Fibroblast of lung (primary cell): ENCODE data around the gene ZCCHC7. TPM values are rescaled to one million over a fixed set of nuclear protein-coding genes. Genes with fewer than 3 reads are reported as not detected.

ENCODE experiments used
- DNase-seq, 2 donors: peaks; one replicate each; pipeline versions ENCODE4 v3.0.0 to v3.0.0-alpha.2; 2010; ENCODE audit warnings: low read depth in 2 of 2
- H2AFZ ChIP-seq: 2 replicates; pipeline ENCODE4 v1.5.1; 2012; ENCODE audit warnings: low read length, control low read depth, inconsistent platforms
- H3K27ac ChIP-seq: 2 replicates; pipeline ENCODE4 v1.5.1; 2011; ENCODE audit warnings: low read length, control low read depth; ENCODE audit not compliant: insufficient read depth
- H3K27me3 ChIP-seq: 2 replicates; pipeline ENCODE4 v1.5.1; 2011; ENCODE audit warnings: mild to moderate bottlenecking, low read length; ENCODE audit not compliant: control insufficient read depth, insufficient read depth
- H3K36me3 ChIP-seq: 2 replicates; pipeline ENCODE4 v1.5.1; 2011; ENCODE audit warnings: low read length; ENCODE audit not compliant: control insufficient read depth, insufficient read depth
- H3K4me1 ChIP-seq: 2 replicates; pipeline ENCODE4 v1.5.1; 2011; ENCODE audit warnings: low read length; ENCODE audit not compliant: control insufficient read depth, insufficient read depth; ENCODE audit errors: extremely low read depth
- H3K4me2 ChIP-seq: 2 replicates; pipeline ENCODE4 v1.5.1; 2011; ENCODE audit warnings: low read length, control low read depth; ENCODE audit not compliant: insufficient read depth; ENCODE audit errors: extremely low read depth
- H3K4me3 ChIP-seq, 4 experiments: fragments of 200-600 bp in 1 of 4; sonication (generic) in 1 of 4; replicated peaks in 1 of 4; 2 replicates each; pipeline ENCODE4 v1.5.1; 2011 to 2016; ENCODE audit warnings: low read length in 4 of 4, low read depth in 3 of 4, mild to moderate bottlenecking in 3 of 4, control low read depth in 2 of 4, inconsistent platforms in 1 of 4, mixed read lengths in 1 of 4; ENCODE audit not compliant: insufficient read depth in 1 of 4; ENCODE audit errors: control extremely low read depth in 1 of 4
- H3K79me2 ChIP-seq: 2 replicates; pipeline ENCODE4 v1.5.1; 2012; ENCODE audit warnings: mild to moderate bottlenecking, low read length, inconsistent platforms; ENCODE audit not compliant: control insufficient read depth, insufficient read depth
- H3K9ac ChIP-seq: 2 replicates; pipeline ENCODE4 v1.5.1; 2011; ENCODE audit warnings: mild to moderate bottlenecking, low read length, control low read depth; ENCODE audit not compliant: insufficient read depth
- H3K9me3 ChIP-seq: 2 replicates; pipeline ENCODE4 v1.5.1; 2012; ENCODE audit warnings: low read depth, low read length; ENCODE audit not compliant: control insufficient read depth, insufficient read depth
- H4K20me1 ChIP-seq: 2 replicates; pipeline ENCODE4 v1.5.1; 2011; ENCODE audit warnings: low read length; ENCODE audit not compliant: control insufficient read depth, insufficient read depth; ENCODE audit errors: extremely low read depth
- EZH2 ChIP-seq: IDR thresholded peaks from 2 replicates; pipeline ENCODE4 v1.5.1; 2012; ENCODE audit warnings: low read length, control low read depth, mild to moderate bottlenecking; ENCODE audit errors: missing control alignments
- polyA plus RNA-seq, 2 donors: library from polyadenylated mRNA; depleted of rRNA in 1 of 2; stranded (reverse) in 1 of 2; unstranded in 1 of 2; fragments of >200 nt; gene quantifications; 2 replicates each; pipeline ENCODE4 v1.2.1, GENCODE V29; 2011 to 2012; ENCODE audit warnings: missing spikeins in 1 of 2
- total RNA-seq: library from RNA; depleted of rRNA; stranded (reverse); fragments of >200 nt; gene quantifications from 2 replicates; pipeline ENCODE4 v1.2.1, GENCODE V29; 2014
- TF ChIP-seq, protein P1 (sequence below), 2 donors: IDR thresholded peaks in 1 of 2; conservative IDR thresholded peaks in 1 of 2; 1 replicate in 1 of 2; 2 replicates in 1 of 2; pipeline ENCODE4 v1.5.1; 2011 to 2012; ENCODE audit warnings: low read length in 2 of 2, control low read depth in 1 of 2, inconsistent platforms in 1 of 2, low read depth in 1 of 2, mild to moderate bottlenecking in 1 of 2

ZCCHC7 gene
- total and polyA plus RNA-seq, 2 donors (not counting 1 experiment from before 2014, with no cell fraction given), result 15.0 to 23.8 TPM

DNA sequence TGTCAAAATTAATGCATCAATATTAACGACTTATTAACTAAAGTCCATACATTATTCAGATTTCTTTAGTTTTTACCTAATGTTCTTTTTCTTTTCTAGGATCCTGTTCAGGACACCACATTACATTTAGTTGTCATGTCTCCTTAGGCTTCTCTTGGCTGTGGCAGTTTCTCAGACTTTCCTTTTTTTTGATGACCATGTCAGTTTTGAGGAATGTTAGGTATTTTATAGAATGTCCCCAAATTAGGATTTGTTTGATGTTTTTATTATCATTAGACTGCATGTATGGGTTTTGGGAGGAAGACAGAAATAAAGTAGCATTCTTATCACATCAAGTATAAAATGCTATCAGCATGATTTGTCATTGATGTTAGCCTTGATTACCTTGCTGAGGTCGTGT is 32.0 kb downstream of the ZCCHC7 start:
- Histone ChIP-seq H3K27ac (no peak overlapping the region), H2AFZ (no peak overlapping the region), H3K9ac (no peak overlapping the region), H3K27me3 (no peaks in the 10 kb centered on the region), H3K4me2 (no peak overlapping the region), H3K36me3 (no peaks in the 10 kb centered on the region), H3K4me1 (no peaks in the 10 kb centered on the region), H4K20me1 (no peaks in the 10 kb centered on the region), H3K79me2 (no peaks in the 10 kb centered on the region), H3K4me3 (no peak overlapping the region), H3K9me3 (no peaks in the 10 kb centered on the region)
- TF ChIP-seq, protein P1, sequence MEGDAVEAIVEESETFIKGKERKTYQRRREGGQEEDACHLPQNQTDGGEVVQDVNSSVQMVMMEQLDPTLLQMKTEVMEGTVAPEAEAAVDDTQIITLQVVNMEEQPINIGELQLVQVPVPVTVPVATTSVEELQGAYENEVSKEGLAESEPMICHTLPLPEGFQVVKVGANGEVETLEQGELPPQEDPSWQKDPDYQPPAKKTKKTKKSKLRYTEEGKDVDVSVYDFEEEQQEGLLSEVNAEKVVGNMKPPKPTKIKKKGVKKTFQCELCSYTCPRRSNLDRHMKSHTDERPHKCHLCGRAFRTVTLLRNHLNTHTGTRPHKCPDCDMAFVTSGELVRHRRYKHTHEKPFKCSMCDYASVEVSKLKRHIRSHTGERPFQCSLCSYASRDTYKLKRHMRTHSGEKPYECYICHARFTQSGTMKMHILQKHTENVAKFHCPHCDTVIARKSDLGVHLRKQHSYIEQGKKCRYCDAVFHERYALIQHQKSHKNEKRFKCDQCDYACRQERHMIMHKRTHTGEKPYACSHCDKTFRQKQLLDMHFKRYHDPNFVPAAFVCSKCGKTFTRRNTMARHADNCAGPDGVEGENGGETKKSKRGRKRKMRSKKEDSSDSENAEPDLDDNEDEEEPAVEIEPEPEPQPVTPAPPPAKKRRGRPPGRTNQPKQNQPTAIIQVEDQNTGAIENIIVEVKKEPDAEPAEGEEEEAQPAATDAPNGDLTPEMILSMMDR (conservative IDR thresholded peaks at IDR 0.05 in 1 of 2, IDR thresholded peaks at IDR 0.05 in 1 of 2; ENCODE audit: low read depth in 1 of 2, low read length in 2 of 2), result no peak
- TF ChIP-seq EZH2, result no peak
- DNase-seq, result no peak

GRCh38 chr9:37155601-37156000 is 35.2 kb downstream of the ZCCHC7 start:
- H3K4me2 ChIP-seq, result no peak overlapping the region
- H3K36me3 ChIP-seq, result peaks cover 2% of the 10 kb centered on the region
- no peaks in the 10 kb centered on the region for H3K4me1 ChIP-seq
- no peaks in the 10 kb centered on the region for H3K9me3 ChIP-seq
- no peak overlapping the region for H3K27ac ChIP-seq
- H3K79me2 ChIP-seq, result no peaks in the 10 kb centered on the region
- H3K27me3 ChIP-seq, result no peaks in the 10 kb centered on the region
- no peak for DNase-seq
- H2AFZ ChIP-seq, result no peak overlapping the region
- H4K20me1 ChIP-seq, result no peaks in the 10 kb centered on the region
- TF ChIP-seq, protein P1 (conservative IDR thresholded peaks at IDR 0.05 in 1 of 2, IDR thresholded peaks at IDR 0.05 in 1 of 2; ENCODE audit: low read depth in 1 of 2, low read length in 2 of 2), result no peak
- no peak for TF ChIP-seq EZH2
- no peak overlapping the region for H3K9ac ChIP-seq
- H3K4me3 ChIP-seq, result no peak overlapping the region

GRCh38 chr9:37156205-37156604 is 35.8 kb downstream of the ZCCHC7 start:
- no peaks in the 10 kb centered on the region for H3K79me2 ChIP-seq
- no peaks in the 10 kb centered on the region for H3K4me1 ChIP-seq
- H3K27ac ChIP-seq, result no peak overlapping the region
- no peak overlapping the region for H3K4me2 ChIP-seq
- no peak for DNase-seq
- H3K4me3 ChIP-seq, result no peak overlapping the region
- H3K9ac ChIP-seq, result no peak overlapping the region
- TF ChIP-seq EZH2, result no peak
- TF ChIP-seq, protein P1 (conservative IDR thresholded peaks at IDR 0.05 in 1 of 2, IDR thresholded peaks at IDR 0.05 in 1 of 2; ENCODE audit: low read depth in 1 of 2, low read length in 2 of 2), result no peak
- H3K9me3 ChIP-seq, result no peaks in the 10 kb centered on the region
- H3K27me3 ChIP-seq, result no peaks in the 10 kb centered on the region
- peaks cover 2% of the 10 kb centered on the region for H3K36me3 ChIP-seq
- H2AFZ ChIP-seq, result no peak overlapping the region
- no peaks in the 10 kb centered on the region for H4K20me1 ChIP-seq
